GM23338 (cell line): ENCODE results near the gene EPHB2. TPM values are rescaled to one million over a fixed set of nuclear protein-coding genes. Genes with fewer than 3 reads are reported as not detected.

Source experiments
- ATAC-seq: fragments of 200-7000 bp; cut with Tn5 transposase; 3 replicates; pipeline ENCODE4 v1.9.1; 2020
- DNase-seq: peaks from one replicate; pipeline ENCODE4 v3.0.0-alpha.2; 2015; ENCODE audit warnings: low spot score
- H2AFZ ChIP-seq: fragments of 200-600 bp; sonication (generic); 2 replicates; pipeline ENCODE4 v1.8.0; 2016; ENCODE audit warnings: antibody characterized with exemption, mild to moderate bottlenecking, moderate library complexity
- H3F3A ChIP-seq: fragments of 200-600 bp; sonication (generic); replicated peaks from 2 replicates; pipeline ENCODE4 v1.8.0; 2017; ENCODE audit warnings: antibody characterized with exemption, mixed run types, low read depth
- H3K27ac ChIP-seq: fragments of 200-600 bp; sonication (generic); 2 replicates; pipeline ENCODE4 v1.6.1; 2016; ENCODE audit warnings: low read depth
- H3K27me3 ChIP-seq: fragments of 200-600 bp; sonication (generic); 2 replicates; pipeline ENCODE4 v1.8.0; 2016; ENCODE audit warnings: mild to moderate bottlenecking, mixed run types, moderate library complexity; ENCODE audit not compliant: insufficient read depth
- H3K36me3 ChIP-seq: fragments of 200-600 bp; sonication (generic); 2 replicates; pipeline ENCODE4 v1.8.0; 2016; ENCODE audit warnings: mild to moderate bottlenecking; ENCODE audit not compliant: insufficient read depth
- H3K4me1 ChIP-seq: fragments of 200-600 bp; sonication (generic); 2 replicates; pipeline ENCODE4 v1.8.0; 2016; ENCODE audit warnings: mild to moderate bottlenecking, moderate library complexity; ENCODE audit not compliant: insufficient read depth
- H3K4me2 ChIP-seq: fragments of 200-600 bp; sonication (generic); 2 replicates; pipeline ENCODE4 v1.7.1; 2017; ENCODE audit warnings: mixed run types
- H3K4me3 ChIP-seq: fragments of 200-600 bp; sonication (generic); 2 replicates; pipeline ENCODE4 v1.6.1; 2016; ENCODE audit warnings: mixed run types
- H3K79me2 ChIP-seq: fragments of 200-600 bp; sonication (generic); replicated peaks from 2 replicates; pipeline ENCODE4 v1.8.0; 2017; ENCODE audit warnings: mild to moderate bottlenecking; ENCODE audit not compliant: insufficient read depth
- H3K9me2 ChIP-seq: fragments of 200-600 bp; sonication (generic); 2 replicates; pipeline ENCODE4 v1.8.0; 2017; ENCODE audit not compliant: insufficient read depth
- H4K20me1 ChIP-seq: fragments of 200-600 bp; sonication (generic); replicated peaks from 2 replicates; pipeline ENCODE4 v1.8.0; 2017; ENCODE audit warnings: mild to moderate bottlenecking; ENCODE audit not compliant: insufficient read depth
- H3K27ac Mint-ChIP-seq: 2 replicates; pipeline ENCODE4 v1.8.0; 2020; ENCODE audit warnings: inconsistent platforms, mild to moderate bottlenecking, moderate library complexity, mixed read lengths
- H3K27me3 Mint-ChIP-seq: 3 replicates; pipeline ENCODE4 v1.8.0; 2022; ENCODE audit warnings: low read depth, mild to moderate bottlenecking, moderate library complexity, mixed read lengths, inconsistent platforms; ENCODE audit not compliant: insufficient read depth, poor library complexity
- H3K36me3 Mint-ChIP-seq: 3 replicates; pipeline ENCODE4 v1.8.0; 2021; ENCODE audit warnings: low read depth, mild to moderate bottlenecking, inconsistent platforms, moderate library complexity, mixed read lengths
- H3K4me1 Mint-ChIP-seq: 3 replicates; pipeline ENCODE4 v1.8.0; 2020; ENCODE audit warnings: mild to moderate bottlenecking, inconsistent platforms, mixed read lengths
- H3K4me3 Mint-ChIP-seq: 3 replicates; pipeline ENCODE4 v1.8.0; 2021; ENCODE audit warnings: moderate library complexity, mild to moderate bottlenecking, inconsistent platforms, mixed read lengths
- H3K9me3 Mint-ChIP-seq: 3 replicates; pipeline ENCODE4 v1.8.0; 2020; ENCODE audit warnings: moderate library complexity, mild to moderate bottlenecking, inconsistent platforms, mixed read lengths
- CREB1 ChIP-seq: fragments of 250-450 bp; sonication (Bioruptor Pico); IDR thresholded peaks from 2 replicates; pipeline ENCODE4 v1.5.0; 2020; ENCODE audit warnings: low read depth, mild to moderate bottlenecking, moderate library complexity
- ETS1 ChIP-seq: IDR thresholded peaks from 2 replicates; pipeline ENCODE4 v1.6.1; 2016; ENCODE audit warnings: antibody characterized with exemption
- EZH2 ChIP-seq: fragments of 200-600 bp; sonication (generic); IDR thresholded peaks from one replicate; pipeline ENCODE4 v1.8.0; 2017; ENCODE audit warnings: antibody characterized with exemption, mild to moderate bottlenecking, low read depth; ENCODE audit not compliant: unreplicated experiment
- EZH2phosphoT487 ChIP-seq: fragments of 200-600 bp; sonication (generic); IDR thresholded peaks from one replicate; pipeline ENCODE4 v1.8.1; 2018; ENCODE audit warnings: antibody characterized with exemption; ENCODE audit not compliant: unreplicated experiment
- JUNB ChIP-seq: IDR thresholded peaks from one replicate; pipeline ENCODE4 v1.6.1; 2016; ENCODE audit warnings: antibody characterized with exemption; ENCODE audit not compliant: unreplicated experiment
- NANOG ChIP-seq: IDR thresholded peaks from 2 replicates; pipeline ENCODE4 v1.6.1; 2016; ENCODE audit warnings: antibody characterized with exemption, borderline replicate concordance
- POLR2AphosphoS5 ChIP-seq: IDR thresholded peaks from 2 replicates; pipeline ENCODE4 v1.6.1; 2016; ENCODE audit warnings: antibody characterized with exemption, low read depth
- REST ChIP-seq: IDR thresholded peaks from one replicate; pipeline ENCODE4 v1.6.1; 2018; ENCODE audit warnings: antibody characterized with exemption; ENCODE audit not compliant: unreplicated experiment
- STAT1 ChIP-seq: IDR thresholded peaks from one replicate; pipeline ENCODE4 v1.6.1; 2016; ENCODE audit warnings: antibody characterized with exemption; ENCODE audit not compliant: unreplicated experiment
- ZNF114 ChIP-seq: fragments of 250-450 bp; sonication (Bioruptor Pico); IDR thresholded peaks from 2 replicates; pipeline ENCODE4 v1.5.0; 2020; ENCODE audit warnings: mild to moderate bottlenecking, moderate library complexity
- ZNF331 ChIP-seq: fragments of 250-450 bp; sonication (Bioruptor Pico); IDR thresholded peaks from 2 replicates; pipeline ENCODE4 v1.5.0; 2020; ENCODE audit warnings: low read depth, mild to moderate bottlenecking, moderate library complexity
- polyA plus RNA-seq: library from polyadenylated mRNA; unstranded; fragments of >200 nt; fragmentation: Nextera tagmentation; extraction: Ambion mirVana; gene quantifications from 2 replicates; pipeline ENCODE4 v1.2.1, GENCODE V29; 2016
- total RNA-seq: library from RNA; depleted of rRNA; stranded (reverse); fragments of >200 nt; shearing (Covaris generic); gene quantifications from 2 replicates; pipeline ENCODE4 v1.2.3, GENCODE V29; 2014
- TF ChIP-seq, protein P1 (sequence below): fragments of 250-450 bp; sonication (Bioruptor Pico); IDR thresholded peaks from 2 replicates; pipeline ENCODE4 v1.5.0; 2020; ENCODE audit warnings: mild to moderate bottlenecking, moderate library complexity
- TF ChIP-seq, protein P2 (sequence below), 2 experiments: fragments of 200-600 bp in 1 of 2; sonication (generic) in 1 of 2; conservative IDR thresholded peaks; 2 replicates each; pipeline versions ENCODE4 v1.5.1 to v1.6.1; 2016 to 2017; ENCODE audit warnings: antibody characterized with exemption in 2 of 2, low read depth in 2 of 2, mild to moderate bottlenecking in 2 of 2, moderate library complexity in 1 of 2

Gene EPHB2
- total and polyA plus RNA-seq, 2 experiments from 2014 or later, result 4.1 to 20.1 TPM

DNA sequence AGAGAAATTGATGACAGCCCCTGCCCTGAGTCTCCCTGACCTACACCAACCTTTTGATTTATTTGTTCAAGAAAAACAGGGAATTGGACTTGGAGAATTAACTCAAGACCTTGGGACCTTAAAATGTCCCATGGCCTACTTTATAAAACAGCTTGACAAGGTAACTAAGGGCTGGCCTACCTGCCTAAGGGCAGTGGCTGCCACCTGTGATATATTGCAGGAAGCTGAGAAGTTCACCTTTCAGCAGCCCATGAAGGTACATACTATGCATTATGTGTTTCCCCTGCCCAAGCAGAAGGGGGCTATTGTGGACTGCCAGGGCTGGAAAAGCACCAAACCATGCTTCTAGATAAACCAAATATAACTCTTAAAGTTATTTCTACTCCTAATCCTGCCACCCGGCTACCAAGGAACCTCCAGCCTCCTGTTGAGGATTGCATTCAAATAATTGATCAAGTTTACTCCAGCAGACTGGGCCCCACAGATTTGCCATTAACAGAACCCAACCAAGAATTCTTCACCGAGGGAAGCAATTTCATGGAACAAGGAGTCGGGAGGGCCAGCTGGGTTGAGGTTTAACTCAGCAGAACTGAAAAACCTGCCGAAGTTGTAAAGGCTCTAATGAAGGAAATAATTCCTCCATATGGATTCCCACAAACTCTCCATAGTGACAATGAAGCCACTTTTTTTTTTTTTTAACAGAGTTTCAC lies 233.9 kb downstream of the EPHB2 start:
- no peaks in the 10 kb centered on the region for H3K36me3 ChIP-seq
- no peaks in the 10 kb centered on the region for H3K9me2 ChIP-seq
- no peak overlapping the region for H3K4me3 ChIP-seq
- no peaks in the 10 kb centered on the region for H4K20me1 ChIP-seq
- TF ChIP-seq POLR2AphosphoS5, result no peak
- no peak for TF ChIP-seq REST
- no peak for TF ChIP-seq JUNB
- no peak for TF ChIP-seq EZH2
- no peak for TF ChIP-seq ZNF114 (CRISPR knock-in tag)
- TF ChIP-seq EZH2phosphoT487, result no peak
- no peak for TF ChIP-seq ETS1
- TF ChIP-seq, protein P1, sequence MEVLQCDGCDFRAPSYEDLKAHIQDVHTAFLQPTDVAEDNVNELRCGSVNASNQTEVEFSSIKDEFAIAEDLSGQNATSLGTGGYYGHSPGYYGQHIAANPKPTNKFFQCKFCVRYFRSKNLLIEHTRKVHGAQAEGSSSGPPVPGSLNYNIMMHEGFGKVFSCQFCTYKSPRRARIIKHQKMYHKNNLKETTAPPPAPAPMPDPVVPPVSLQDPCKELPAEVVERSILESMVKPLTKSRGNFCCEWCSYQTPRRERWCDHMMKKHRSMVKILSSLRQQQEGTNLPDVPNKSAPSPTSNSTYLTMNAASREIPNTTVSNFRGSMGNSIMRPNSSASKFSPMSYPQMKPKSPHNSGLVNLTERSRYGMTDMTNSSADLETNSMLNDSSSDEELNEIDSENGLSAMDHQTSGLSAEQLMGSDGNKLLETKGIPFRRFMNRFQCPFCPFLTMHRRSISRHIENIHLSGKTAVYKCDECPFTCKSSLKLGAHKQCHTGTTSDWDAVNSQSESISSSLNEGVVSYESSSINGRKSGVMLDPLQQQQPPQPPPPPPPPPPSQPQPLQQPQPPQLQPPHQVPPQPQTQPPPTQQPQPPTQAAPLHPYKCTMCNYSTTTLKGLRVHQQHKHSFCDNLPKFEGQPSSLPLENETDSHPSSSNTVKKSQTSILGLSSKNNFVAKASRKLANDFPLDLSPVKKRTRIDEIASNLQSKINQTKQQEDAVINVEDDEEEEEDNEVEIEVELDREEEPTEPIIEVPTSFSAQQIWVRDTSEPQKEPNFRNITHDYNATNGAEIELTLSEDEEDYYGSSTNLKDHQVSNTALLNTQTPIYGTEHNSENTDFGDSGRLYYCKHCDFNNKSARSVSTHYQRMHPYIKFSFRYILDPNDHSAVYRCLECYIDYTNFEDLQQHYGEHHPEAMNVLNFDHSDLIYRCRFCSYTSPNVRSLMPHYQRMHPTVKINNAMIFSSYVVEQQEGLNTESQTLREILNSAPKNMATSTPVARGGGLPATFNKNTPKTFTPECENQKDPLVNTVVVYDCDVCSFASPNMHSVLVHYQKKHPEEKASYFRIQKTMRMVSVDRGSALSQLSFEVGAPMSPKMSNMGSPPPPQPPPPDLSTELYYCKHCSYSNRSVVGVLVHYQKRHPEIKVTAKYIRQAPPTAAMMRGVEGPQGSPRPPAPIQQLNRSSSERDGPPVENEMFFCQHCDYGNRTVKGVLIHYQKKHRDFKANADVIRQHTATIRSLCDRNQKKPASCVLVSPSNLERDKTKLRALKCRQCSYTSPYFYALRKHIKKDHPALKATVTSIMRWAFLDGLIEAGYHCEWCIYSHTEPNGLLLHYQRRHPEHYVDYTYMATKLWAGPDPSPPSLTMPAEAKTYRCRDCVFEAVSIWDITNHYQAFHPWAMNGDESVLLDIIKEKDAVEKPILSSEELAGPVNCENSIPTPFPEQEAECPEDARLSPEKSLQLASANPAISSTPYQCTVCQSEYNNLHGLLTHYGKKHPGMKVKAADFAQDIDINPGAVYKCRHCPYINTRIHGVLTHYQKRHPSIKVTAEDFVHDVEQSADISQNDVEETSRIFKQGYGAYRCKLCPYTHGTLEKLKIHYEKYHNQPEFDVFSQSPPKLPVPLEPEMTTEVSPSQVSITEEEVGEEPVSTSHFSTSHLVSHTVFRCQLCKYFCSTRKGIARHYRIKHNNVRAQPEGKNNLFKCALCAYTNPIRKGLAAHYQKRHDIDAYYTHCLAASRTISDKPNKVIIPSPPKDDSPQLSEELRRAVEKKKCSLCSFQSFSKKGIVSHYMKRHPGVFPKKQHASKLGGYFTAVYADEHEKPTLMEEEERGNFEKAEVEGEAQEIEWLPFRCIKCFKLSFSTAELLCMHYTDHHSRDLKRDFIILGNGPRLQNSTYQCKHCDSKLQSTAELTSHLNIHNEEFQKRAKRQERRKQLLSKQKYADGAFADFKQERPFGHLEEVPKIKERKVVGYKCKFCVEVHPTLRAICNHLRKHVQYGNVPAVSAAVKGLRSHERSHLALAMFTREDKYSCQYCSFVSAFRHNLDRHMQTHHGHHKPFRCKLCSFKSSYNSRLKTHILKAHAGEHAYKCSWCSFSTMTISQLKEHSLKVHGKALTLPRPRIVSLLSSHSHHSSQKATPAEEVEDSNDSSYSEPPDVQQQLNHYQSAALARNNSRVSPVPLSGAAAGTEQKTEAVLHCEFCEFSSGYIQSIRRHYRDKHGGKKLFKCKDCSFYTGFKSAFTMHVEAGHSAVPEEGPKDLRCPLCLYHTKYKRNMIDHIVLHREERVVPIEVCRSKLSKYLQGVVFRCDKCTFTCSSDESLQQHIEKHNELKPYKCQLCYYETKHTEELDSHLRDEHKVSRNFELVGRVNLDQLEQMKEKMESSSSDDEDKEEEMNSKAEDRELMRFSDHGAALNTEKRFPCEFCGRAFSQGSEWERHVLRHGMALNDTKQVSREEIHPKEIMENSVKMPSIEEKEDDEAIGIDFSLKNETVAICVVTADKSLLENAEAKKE (CRISPR knock-in tag), result no peak
- TF ChIP-seq STAT1, result no peak
- TF ChIP-seq CREB1 (CRISPR knock-in tag), result no peak
- no peak for TF ChIP-seq ZNF331 (CRISPR knock-in tag)
- TF ChIP-seq NANOG, result no peak
- TF ChIP-seq, protein P2, sequence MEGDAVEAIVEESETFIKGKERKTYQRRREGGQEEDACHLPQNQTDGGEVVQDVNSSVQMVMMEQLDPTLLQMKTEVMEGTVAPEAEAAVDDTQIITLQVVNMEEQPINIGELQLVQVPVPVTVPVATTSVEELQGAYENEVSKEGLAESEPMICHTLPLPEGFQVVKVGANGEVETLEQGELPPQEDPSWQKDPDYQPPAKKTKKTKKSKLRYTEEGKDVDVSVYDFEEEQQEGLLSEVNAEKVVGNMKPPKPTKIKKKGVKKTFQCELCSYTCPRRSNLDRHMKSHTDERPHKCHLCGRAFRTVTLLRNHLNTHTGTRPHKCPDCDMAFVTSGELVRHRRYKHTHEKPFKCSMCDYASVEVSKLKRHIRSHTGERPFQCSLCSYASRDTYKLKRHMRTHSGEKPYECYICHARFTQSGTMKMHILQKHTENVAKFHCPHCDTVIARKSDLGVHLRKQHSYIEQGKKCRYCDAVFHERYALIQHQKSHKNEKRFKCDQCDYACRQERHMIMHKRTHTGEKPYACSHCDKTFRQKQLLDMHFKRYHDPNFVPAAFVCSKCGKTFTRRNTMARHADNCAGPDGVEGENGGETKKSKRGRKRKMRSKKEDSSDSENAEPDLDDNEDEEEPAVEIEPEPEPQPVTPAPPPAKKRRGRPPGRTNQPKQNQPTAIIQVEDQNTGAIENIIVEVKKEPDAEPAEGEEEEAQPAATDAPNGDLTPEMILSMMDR (conservative IDR thresholded peaks at IDR 0.05; ENCODE audit: low read depth in 2 of 2), result no peak
- H3K4me1 Mint-ChIP-seq, result no peaks in the 10 kb centered on the region
- H3K27ac ChIP-seq, result no peak overlapping the region
- H3F3A ChIP-seq, result no peaks in the 10 kb centered on the region
- H3K27me3 Mint-ChIP-seq, result peaks cover 3% of the 10 kb centered on the region
- ATAC-seq, result no peak
- H3K27ac Mint-ChIP-seq, result no peak overlapping the region
- DNase-seq, result no peak
- no peak overlapping the region for H3K4me2 ChIP-seq
- no peak overlapping the region for H3K4me3 Mint-ChIP-seq
- peaks cover 14% of the 10 kb centered on the region; the same call in 2 of the 3 replicates for H3K9me3 Mint-ChIP-seq
- no peaks in the 10 kb centered on the region for H3K79me2 ChIP-seq
- no peaks in the 10 kb centered on the region for H3K27me3 ChIP-seq
- H2AFZ ChIP-seq, result no peak overlapping the region
- H3K4me1 ChIP-seq, result no peaks in the 10 kb centered on the region
- H3K36me3 Mint-ChIP-seq, result no peaks in the 10 kb centered on the region
